GM19397 (cell line): ENCODE measurements around the gene VMP1.
"Not testable (repeated sequence)": the region's sequence is repeated elsewhere in the genome, so short reads cannot be mapped to it uniquely, and the experiment has no call there.

Experiments
- ATAC-seq: cut with Tn5 transposase; IDR thresholded peaks from one replicate; pipeline ENCODE4 v1.9.1; 2021; ENCODE audit warnings: mild to moderate bottlenecking, moderate library complexity; ENCODE audit not compliant: unreplicated experiment

The VMP1 gene

DNA sequence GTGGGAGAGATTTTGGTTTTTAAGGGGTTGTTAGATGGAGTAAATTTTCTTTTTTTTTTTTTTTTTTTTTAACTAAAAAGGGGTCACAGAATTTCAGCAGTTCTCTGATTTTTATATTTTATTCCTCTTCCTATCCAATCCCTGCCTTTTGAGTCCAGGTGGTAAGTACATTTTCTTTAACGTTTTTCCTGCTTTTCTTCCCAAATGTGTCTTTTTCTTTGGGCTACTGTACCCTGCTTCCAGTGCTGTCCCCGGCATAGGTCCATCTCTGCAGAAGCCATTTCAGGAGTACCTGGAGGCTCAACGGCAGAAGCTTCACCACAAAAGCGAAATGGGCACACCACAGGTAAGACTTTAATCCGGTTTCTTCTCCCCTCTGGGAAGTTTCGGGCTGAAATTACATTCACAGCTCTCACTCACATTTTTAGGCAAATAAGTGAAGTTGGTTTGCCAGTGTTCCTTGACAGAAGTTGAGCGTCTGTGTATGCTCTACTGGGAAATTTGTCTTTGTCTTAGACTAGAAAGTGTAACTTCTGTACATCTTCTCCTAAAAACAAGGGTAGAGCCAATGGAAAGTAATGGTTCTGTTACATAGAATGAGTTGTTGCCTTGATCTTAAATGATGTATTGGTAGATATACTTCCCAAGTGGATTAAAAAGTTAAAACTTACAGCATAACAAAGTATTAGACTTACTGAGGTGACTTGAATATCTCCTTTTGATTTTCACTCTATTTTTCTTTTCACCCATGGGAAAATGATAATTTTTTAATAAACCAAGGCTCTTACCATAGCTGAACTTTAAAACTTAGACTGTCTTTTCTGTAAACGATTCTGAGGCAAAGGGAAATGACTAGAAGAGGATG, 130.8 kb downstream of the VMP1 start:
- ATAC-seq = no peak

DNA sequence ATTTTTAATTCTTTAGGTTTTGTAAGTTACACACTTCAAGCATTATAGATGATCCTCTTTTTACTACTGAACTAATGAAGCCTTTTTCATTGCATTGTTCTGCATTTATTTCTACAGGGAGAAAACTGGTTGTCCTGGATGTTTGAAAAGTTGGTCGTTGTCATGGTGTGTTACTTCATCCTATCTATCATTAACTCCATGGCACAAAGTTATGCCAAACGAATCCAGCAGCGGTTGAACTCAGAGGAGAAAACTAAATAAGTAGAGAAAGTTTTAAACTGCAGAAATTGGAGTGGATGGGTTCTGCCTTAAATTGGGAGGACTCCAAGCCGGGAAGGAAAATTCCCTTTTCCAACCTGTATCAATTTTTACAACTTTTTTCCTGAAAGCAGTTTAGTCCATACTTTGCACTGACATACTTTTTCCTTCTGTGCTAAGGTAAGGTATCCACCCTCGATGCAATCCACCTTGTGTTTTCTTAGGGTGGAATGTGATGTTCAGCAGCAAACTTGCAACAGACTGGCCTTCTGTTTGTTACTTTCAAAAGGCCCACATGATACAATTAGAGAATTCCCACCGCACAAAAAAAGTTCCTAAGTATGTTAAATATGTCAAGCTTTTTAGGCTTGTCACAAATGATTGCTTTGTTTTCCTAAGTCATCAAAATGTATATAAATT, 132.3 kb downstream of the VMP1 start:
- ATAC-seq = no peak

DNA sequence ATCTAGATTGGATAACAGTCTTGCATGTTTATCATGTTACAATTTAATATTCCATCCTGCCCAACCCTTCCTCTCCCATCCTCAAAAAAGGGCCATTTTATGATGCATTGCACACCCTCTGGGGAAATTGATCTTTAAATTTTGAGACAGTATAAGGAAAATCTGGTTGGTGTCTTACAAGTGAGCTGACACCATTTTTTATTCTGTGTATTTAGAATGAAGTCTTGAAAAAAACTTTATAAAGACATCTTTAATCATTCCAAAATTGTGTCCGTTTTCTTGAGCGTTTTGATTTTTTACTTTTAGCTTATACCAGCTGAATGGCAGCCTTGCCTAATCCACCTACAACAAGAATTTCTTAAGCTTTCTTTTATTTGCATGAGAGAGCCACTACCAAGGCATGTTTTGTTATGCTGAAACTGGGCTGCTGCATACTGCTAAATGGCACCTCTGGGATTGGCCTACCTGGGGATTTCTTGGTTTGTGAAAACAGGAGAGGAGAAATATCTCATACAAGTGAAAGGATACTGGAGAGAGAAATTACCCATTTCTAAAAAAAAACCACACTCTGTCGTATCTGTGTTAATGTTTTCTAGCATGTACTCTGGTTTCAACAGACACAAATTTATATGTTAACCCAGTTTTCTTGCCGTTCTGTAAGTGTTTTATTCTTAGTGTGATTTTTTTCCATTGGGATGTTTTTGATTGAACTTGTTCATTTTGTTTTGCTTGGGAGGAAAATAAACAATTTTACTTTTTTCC, 133.1 kb downstream of the VMP1 start:
- no peak for ATAC-seq

DNA sequence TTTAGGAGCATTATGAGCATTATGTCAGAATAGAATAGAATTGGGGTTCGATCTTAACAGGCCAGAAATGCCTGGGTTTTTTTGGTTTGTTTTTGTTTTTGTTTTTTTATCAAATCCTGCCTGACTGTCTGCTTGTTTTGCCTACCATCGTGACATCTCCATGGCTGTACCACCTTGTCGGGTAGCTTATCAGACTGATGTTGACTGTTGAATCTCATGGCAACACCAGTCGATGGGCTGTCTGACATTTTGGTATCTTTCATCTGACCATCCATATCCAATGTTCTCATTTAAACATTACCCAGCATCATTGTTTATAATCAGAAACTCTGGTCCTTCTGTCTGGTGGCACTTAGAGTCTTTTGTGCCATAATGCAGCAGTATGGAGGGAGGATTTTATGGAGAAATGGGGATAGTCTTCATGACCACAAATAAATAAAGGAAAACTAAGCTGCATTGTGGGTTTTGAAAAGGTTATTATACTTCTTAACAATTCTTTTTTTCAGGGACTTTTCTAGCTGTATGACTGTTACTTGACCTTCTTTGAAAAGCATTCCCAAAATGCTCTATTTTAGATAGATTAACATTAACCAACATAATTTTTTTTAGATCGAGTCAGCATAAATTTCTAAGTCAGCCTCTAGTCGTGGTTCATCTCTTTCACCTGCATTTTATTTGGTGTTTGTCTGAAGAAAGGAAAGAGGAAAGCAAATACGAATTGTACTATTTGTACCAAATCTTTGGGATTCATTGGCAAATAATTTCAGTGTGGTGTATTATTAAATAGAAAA, 133.8 kb downstream of the VMP1 start:
- not testable (repeated sequence) for ATAC-seq

DNA sequence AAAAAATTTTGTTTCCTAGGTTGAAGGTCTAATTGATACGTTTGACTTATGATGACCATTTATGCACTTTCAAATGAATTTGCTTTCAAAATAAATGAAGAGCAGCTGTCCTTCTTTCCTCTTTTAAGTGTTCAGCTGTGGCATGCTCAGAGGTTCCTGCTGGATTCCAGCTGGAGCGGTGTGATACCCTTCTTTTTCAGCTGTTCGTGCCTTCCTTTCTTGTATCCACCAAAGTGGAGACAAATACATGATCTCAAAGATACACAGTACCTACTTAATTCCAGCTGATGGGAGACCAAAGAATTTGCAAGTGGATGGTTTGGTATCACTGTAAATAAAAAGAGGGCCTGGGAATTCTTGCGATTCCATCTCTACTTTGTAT, 134.4 kb downstream of the VMP1 start:
- ATAC-seq = not testable (repeated sequence)

DNA sequence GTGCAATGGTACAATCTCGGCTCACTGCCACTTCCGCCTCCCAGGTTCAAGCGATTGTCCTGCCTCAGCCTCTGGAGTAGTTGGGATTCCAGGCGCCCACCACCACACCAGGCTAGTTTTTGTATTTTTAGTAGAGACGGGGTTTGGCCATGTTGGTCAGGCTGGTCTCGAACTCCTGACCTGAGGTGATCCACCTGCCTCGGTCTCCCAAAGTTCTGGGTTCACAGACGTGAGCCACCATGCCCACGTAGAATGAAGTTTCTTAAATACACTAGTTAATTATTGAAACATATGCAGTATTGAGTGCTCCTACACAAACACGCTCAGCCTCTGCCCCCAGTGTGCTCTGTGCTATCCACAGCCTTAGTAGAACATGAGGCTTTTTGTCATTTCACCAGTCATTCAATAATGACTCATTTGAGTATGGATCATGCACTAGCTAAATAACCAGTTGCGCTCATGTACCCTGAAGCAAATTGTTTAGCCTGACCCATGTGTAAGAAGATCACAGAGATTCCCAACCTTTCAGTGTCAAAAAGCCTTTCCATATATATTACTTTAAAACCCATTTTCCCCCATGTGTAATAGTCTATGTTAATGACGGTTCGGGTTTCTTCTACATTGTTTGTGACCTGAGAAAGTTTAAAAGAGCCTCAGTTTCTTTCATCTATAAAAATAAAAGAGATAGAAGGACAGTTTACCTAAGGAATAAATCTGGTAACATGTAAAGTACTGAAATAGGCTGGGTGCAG, 135.6 kb downstream of the VMP1 start:
- no peak for ATAC-seq

DNA sequence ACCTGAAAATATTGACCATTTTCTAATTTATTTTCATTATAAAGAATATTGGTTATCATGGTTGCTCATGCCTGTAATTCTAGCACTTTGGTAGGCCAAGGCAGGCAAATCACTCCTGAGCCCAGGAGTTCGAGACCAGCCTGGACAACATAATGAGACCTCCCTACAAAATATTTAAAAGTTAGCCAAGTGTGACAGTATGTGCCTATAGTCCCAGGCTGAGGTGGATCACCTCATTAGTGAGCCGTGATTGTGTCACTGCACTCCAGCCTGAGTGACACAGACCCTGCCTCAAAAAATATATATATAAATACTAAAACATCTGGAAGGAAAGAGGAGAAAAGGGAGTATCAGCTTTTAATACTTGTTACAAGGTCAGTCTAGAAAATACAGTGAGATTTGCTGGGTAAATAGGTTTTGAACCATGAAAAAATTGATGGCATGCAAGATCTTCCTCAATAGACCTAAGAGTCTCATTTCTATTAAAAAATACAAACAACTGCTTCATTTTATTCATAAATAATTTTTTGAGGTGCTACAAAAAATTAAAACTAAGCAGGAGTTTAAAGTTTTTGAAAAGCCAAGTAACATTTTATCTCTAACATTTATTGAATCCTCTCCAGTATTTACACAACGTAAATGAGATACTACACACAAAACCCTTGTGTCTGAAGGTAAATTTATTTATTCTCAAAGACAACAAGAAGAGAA, 137.6 kb downstream of the VMP1 start:
- ATAC-seq = no peak

DNA sequence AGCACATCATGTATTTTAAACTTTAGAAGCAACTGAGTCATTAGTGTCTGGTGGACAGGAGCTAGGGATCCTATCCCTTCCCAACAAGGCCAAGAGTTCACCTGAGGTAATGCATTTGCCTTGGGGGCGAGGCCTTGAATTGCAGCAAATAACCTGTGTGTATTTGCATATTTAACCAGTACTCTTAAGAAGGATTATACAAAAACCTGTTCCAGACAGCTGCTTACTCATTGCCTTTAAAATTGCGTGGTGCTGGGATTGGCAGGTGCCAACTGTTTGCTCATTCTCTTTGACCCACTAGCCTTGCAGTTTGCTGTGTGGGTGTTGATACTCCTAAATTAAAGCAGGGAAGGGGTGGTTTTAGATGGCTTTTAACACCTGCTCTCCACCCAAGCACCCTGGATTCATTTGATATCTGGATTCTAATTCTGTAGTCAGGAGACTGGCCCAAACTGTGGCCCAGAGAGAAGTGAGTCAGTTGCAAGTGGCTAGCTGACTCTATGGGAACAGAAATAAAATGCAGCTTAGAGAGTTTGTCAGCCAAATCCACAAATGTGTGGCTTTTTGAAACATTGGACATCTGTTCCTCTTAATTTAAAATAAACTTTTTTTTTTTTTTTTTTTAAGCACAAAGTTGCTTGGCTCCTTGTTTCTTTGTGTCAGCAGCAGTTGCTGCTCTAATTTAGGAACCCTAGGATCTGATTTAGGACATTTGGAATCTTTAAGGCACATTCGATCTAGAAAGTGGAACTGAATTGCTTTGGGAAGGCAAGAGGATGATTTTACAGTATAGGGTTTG, 138.3 kb downstream of the VMP1 start:
- ATAC-seq = no peak

DNA sequence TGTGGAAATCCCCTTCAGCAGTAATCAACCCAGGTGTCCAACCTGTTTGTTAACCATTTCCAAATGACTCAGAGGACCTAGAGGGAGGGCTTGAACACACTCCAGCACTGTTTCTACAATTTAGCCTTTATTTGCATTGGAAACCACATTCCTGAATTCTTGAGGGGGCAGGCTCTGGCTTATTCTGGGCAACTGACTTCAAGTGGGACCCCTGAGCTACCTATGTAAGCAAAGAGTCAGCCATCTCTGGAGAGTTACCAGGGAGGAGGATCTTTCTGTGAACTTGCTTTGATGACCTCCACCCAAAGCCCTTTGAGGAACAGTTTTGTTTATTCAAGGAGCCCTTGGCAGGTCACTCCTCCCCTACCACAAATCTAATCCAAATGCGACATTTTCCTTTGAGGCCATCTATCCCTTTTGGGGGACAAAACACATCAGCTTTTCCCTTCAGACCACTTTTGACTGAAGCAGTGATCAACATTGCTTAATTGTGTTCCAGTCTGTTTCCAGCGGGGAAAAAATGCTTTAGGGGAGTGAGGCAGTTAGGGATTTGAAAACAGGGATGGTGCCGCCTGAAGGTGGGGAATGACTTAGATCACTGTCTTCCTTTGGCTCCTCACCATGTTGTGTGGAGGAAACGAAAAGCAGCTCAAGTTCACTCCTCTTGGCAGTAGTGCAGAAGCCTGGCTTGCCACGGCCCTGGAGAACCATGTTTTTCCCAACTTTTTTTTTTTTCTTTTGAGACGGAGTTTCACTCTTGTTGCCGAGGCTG, 139.1 kb downstream of the VMP1 start:
- ATAC-seq = no peak

DNA sequence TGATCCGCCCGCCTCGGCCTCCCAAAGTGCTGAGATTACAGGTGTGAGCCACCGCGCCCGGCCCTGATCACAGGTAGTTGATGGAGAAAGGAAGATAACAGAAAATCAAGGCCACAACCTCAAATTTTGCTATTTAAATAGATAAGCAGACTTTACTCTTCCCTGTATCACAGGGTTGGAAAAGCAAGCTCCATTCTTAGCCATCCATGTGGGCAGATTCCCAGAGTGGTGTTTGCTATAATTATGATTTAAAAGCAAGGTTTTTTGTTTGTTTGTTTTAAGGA, 140.9 kb downstream of the VMP1 start:
- no peak for ATAC-seq

DNA sequence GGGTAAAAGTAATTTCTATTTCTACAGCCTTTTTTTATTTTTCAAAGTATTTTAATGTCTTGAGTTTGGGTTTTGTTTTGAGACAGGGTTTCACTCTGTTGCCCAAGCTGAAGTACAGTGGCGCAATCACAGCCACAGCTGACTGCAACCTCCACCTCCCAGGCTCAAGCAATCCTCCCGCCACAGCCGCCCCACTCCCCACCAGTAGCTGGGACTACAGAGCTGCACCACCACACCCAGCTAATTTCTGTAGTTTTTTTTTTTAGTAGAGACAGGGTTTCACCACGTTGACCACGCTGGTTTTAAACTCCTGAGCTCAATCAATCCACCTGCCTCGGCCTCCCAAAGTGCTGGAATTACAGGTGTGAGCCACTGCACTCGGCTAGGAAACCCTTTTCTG, 141.3 kb downstream of the VMP1 start:
- ATAC-seq = peak; percentile 51

DNA sequence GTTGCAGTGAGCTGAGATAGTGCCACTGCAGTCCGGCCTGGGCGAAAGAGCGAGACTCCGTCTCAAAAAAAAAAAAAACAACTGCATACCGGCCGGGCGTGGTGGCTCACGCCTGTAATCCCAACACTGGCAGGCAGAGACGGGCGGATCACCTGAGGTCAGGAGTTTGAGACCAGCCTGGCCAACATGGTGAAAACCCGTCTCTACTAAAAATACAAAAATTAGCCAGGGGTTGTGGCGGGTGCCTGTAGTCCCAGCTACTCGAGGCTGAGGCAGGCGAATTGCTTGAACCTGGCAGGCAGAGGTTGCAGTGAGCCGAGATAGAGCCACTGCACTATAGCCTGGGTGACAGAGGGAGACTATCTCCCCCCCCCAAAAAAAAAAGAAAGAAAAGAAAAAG, 142.9 kb downstream of the VMP1 start:
- not testable (repeated sequence) for ATAC-seq

DNA sequence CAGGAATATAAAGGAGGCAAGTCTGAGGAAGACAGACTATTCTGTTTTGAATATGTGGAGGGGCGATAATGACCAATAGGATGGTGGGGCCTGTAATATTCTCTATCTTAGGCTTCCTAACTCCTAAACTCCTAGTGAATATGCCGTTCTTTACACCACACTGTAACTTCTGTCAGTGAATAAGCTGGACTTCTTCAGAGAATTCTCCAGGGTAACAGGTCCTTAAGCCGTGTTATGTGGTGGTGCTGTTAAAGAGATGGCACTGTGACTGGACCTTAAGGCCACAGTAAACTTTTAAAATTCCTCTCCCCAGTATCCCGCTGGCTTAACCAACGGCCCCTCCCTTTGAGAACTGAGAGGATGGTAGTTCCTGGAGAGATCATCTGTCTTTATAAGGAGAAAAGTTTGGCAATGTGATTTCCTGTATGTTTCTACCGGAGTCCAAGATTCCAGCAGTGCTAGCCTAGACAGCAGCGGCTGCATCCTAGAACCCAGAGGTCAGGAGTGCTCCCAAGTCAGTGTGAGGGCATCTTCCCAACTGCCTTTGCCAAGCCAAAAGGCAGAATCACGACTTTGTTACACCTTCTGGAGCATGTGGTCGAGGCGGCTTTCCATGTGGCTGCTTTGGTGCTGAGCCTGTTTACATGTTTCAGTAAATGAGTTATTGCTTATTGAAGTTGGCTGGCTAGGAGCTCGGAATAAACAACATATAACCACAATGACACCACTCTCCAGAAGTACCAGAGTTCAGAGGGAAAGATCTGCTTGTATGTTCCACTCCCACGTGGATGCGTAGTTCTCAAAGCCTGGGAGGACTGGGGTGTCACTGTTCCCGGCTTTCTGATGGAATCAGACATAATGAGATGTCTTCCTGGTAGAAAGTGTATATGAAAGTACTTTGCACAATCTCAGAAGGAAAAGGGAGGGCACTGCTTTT, 144.3 kb downstream of the VMP1 start:
- ATAC-seq = no peak

DNA sequence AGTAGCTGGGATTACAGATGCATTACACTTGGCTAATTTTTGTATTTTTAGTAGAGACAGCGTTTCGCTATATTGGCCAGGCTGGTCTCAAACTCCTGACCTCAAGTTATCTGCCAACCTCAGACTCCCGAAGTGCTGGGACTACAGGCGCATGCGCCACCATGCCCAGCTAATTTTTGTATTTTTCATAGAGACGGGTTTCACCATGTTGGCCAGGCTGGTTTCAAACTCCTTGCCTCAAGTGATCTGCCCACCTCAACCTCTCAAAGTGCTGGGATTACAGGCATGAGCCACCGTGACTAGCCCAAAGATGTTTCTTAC, 145.4 kb downstream of the VMP1 start:
- not testable (repeated sequence) for ATAC-seq

DNA sequence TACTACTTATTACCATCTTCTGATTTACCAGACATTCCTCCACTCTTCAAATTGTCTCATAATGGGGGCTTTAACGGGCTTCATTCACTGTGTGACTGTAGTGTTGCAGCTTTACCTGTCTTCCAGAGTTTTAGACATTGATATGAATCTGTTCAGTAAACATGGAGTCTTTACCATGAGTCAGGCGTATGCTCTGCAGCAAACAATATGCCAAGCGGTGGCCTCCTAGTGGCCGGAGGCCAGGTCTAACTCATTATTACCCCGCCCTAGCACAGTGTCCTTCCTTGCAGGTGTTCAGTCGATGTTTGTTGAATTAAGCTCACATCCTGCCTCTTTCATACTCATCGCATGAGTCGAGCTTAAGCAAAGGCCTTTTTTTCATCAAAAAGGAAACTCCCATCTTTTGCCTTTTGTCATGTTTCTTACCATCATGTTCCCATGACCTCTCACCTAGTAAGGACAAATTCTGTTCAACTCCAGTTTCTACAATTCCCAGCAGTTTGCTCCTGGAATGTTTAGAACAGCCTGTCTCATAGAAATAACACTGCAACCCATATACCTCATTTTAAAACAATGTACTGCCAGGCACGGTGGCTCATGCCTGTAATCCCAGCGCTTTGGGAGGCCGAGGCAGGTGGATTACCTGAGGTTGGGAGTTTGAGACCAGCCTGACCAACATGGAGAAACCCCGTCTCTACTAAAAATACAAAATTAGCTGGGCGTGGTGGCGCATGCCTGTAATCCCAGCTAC, 145.9 kb downstream of the VMP1 start:
- ATAC-seq = peak; percentile 50

DNA sequence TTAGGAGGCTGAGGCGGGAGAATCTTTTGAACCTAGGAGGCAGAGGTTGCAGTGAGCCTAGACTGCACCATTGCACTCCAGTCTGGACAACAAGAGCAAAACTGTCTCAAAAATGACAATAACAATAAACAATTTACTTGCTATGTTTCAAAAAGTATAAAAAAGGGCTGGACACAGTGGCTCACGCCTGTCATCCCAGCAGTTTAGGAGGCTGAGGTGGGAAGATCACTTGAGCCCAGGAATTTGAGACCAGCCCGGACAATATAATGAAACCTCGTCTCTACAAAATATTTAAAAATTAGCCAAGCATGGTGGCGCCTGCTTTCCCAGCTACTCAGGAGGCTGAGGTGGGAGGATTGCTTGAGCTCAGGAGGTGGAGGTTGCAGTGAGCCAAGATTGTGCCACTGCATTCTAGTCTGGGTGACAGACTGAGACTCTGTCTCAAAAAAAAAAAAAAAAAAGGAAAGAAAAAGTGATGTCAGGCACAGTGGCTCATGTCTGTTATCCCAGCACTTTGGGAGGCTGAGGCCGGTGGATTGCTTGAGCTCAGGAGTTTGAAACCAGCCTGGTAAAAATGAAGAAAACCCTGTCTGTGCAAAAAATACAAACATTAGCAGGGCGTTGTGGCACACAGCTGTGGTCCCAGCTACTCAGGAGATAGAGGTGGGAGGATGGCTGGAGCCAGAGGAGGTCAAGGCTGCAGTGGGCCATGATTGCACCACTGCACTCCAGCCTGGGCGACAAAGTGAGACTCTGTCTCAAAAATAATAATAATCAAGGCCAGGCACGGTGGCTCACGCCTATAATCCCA, 146.7 kb downstream of the VMP1 start:
- not testable (repeated sequence) for ATAC-seq
